CD4-positive, alpha-beta T cell treated with Interleukin-17A for 1 hour (primary cell): Measurements from ENCODE around the gene IAH1.

Source experiments
- DNase-seq: peaks from one replicate; pipeline ENCODE4 v3.0.0-alpha.2; 2020

The IAH1 gene, protein sequence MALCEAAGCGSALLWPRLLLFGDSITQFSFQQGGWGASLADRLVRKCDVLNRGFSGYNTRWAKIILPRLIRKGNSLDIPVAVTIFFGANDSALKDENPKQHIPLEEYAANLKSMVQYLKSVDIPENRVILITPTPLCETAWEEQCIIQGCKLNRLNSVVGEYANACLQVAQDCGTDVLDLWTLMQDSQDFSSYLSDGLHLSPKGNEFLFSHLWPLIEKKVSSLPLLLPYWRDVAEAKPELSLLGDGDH

DNA sequence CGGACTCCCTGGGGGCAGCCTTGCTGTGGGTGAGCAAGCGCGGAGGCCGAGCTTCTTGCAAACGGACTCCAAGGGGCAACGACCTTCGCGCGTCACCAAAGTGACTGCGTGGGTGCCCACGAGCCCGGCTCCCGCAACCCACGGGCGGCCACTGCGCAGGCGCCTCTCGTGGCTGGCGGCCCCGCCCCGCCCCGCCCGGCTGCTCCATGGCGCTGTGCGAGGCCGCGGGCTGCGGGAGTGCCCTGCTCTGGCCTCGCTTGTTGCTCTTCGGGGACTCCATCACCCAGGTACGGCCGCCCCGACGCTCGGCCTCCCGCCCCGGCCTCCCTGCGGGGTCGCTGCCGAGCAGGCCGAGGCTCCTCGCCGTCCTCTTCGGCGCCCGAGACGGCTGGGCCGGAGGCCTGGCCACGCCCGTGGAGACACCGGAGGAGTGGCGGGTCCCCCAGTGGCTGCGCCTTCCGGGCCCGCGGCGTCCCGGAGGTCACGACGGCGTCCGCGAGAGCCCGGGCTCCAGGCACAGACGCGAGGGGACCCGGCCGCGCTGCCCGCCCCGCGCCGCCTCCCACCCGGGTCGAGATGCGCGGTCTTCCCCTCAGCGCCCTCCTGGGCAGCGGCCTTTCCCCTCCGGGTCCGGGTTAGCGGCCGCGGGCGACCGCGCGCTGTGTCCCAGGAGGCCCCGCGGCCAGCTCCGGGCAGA is at the start of gene IAH1:
IAH1 (plus strand) TSS at position 191 of the 697 bp plus-strand sequence; CDS start at position 207, 16 bp downstream.
- peak; percentile 80 for DNase-seq

GRCh38 chr2:9428965-9429577 is 45.3 kb upstream of the IAH1 start:
- no peak for DNase-seq

DNA sequence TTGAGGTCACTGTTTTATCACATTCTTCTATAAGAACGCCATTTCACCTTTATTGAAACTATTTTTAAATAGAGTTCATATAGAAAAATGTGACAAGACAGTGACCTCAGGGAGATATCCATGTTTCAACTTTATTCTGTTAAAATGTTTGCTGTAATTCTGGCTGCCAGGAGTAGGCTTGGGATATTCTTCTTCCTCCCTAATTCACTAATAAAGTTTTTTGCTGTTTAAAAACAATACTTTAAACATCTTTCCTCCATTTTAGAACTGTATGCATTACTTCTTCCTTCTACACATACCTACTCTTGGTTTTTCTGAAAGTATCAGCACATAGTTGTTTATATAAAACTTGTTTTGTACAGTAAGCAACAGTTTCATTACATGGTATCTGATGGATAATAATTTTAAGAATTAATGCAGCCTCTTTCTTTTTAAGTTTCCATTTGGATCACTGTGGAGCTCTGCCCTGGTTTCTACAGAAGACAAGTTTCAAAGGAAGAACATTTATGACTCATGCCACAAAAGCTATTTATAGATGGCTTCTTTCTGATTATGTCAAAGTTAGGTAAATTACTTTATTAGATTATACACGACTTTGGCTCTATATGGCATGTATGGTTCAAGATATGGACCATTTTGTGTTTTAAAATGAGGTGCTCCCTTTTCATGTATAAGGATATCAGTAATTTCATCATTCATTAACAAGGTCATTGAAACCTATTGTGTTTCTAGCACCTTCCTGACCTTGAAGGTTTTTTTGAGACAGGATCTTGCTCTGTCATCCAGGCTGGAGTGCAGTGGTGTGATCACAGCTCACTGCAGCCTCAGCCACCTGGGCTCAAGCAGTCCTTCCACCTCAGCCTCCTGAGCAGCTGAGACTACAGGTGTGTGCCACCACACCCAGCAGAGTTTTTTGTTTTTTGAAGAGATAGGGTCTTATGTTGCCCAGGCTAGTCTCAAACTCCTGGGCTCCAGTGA is 43.7 kb upstream of the IAH1 start:
- DNase-seq, result no peak

DNA sequence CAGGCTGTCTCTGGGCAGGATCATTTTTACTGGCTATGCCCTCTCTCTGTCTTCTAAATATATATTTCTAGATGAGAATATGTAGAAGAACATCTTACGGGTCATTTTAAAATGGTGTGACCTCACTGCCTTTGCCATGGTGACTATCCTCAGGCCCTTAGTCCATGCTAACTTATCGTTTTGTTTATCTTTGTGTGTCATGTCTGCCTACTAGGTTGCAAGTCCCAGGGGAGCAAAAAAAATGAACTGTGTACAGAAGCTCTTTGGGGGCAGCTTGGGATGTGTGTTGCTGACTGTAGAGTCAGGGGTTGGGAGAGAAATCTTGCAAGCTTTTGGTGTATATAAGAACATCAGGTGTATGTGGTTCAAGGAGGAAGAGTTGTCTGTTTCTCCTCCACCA is 39.9 kb upstream of the IAH1 start:
- no peak for DNase-seq

DNA sequence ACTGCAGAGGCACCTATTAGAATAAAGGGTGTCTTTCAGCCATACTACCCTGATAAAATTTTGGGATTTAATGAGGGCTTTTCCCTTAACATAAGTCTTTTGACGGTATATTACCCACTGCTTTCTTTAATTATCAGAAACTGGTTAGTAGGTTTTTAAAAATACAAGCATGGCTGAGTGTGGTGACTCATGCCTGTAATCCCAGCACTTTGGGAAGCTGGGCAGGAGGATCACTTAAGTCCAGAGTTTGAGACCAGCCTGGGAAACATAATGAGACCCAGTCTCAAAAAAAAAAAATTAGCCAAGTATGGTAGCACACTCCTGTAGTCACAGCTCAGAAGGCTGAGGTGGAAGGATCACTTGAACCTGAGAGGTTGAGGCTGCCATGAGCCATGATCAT is 34.8 kb upstream of the IAH1 start:
- DNase-seq, result no peak

GRCh38 chr2:9440058-9440727 is 34.2 kb upstream of the IAH1 start:
- no peak for DNase-seq

DNA sequence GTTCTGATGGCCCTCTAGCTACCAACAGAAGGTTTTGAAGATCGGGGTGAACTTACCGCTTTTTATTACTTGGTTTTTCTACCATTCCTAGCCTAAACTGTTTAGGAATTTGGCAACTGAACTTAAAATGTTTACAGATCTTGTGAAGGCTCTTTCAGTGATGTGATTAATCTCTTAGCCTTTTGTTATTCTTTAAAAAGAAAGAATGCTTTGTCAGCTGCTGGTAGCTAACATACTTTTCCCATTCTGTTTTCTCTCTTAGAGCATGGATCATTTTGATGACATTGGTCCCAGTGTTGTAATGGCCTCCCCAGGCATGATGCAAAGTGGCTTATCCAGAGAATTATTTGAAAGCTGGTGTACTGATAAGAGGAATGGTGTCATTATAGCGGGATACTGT is 32.8 kb upstream of the IAH1 start:
- DNase-seq, result no peak

DNA sequence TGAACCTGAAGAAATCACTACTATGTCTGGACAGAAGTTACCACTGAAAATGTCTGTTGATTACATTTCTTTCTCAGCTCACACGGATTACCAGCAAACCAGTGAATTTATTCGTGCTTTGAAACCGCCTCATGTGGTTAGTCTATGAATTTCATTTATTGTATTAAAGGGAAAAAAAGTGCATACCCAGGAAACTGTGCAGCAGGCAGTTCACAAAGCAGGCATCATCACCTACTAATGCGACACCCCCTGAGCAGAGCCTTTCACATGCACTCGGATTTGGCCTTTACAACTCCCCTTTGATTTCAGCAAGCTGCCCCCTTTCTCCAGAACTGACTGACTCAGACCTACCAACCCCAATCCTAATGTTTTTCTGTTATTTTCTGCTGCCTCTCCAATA is 30.8 kb upstream of the IAH1 start:
- DNase-seq, result no peak

DNA sequence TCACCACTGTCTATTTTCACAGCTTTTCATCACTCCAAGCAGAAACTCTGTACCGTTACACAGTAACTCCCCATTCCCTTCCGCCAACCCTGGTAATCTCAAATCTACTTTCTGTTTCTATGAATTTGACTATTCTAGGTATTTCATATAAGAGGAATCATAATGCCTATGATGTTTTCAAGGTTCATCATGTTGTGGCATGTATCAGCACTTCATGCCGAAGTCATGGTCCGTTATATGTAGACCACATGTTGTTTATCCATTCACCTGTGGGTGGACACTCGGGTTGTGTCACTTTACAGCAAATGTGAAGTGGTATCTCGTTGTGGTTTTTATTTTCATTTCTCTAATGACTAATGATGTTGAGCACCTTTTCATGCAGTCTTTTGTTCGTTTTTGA is 29.3 kb upstream of the IAH1 start:
- peak; percentile 5 for DNase-seq

DNA sequence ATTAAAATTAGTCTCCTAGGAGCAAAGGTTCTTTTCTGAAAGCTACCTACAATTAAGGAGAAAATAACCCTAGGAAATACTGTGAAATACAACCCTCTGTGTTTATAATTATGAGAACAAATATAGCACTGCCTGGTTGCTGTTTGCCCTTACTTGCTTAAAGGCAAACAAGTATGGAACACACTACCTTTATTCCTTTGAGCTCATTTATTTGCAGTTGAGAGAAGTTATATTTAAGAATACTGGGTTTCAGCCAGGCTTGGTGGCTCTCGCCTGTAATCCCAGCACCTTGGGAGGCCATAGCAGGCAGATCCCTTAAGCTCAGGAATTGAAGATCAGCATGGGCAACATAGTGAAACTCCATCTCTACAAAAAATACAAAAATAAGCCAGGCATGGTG is 23.1 kb upstream of the IAH1 start:
- DNase-seq, result no peak

GRCh38 chr2:9460441-9461017 is 13.8 kb upstream of the IAH1 start:
- no peak for DNase-seq

- no peak for DNase-seq
Measured at GRCh38 chr2:9461079-9461478, 13.3 kb upstream of the IAH1 start.

- DNase-seq, result no peak
Measured at GRCh38 chr2:9462313-9462712, 12.0 kb upstream of the IAH1 start.

DNA sequence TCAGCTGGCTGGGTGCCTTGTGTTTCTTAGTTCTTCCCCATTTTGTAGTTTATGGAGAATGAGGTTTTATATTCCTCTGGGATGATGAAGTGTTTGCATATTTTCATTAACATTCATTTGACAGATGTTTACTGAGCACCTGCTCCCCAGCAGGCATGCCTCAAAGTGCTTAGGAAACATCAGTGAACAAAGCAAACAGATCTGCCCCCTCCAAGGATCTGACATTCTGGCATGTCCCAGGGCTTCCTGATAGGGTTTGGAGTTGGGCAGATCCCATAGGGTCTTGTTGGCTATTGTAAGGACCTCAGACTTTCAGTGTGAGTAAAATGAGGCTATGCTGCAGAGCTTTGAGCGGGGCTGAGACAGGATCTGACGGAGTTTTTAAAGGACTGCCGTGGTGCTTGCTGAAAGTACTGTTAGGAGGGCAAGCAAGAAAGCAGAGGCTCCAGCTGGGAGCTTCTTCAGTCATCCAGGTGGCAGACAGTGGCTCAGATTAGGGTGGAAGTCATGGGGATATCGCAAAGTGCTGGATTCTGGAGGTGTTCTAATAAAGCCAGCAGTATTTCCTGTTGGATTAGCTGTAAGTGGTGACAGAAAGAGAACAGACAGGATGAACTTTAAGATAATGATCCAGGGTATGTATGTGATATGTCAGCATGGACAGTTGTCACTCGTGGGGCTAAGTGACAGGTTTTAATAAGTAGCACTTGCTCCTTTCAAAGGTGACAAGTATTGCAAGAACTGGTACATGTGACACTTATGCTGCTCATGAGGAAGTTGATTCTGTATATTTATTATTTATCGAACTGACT is 11.3 kb upstream of the IAH1 start:
- no peak for DNase-seq

GRCh38 chr2:9463698-9464034 is 10.7 kb upstream of the IAH1 start:
- DNase-seq, result no peak

GRCh38 chr2:9465170-9465569 is 9.2 kb upstream of the IAH1 start:
- DNase-seq, result no peak

DNA sequence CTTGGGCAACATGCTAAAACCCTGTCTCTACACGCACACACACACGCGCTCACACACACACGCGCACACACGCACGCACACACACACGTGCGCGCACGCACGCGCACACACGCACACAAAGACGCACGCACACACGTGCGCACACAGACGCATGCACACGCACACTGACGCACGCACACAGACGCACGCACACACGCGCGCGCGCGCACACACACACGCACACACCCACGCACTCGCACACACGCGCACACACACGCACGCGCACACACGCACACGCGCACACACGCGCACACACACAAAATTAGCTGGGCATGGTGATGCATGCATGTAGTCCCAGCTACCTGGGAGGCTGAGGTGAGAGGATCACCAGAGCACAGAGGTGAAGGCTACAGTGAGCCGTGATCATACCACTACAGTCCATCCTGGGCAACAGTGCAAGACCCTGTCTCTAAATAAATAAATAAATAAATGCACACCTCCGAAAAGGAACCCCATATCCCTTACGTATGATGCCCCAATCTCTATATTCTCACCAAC is 8.1 kb upstream of the IAH1 start:
- DNase-seq, result no peak

GRCh38 chr2:9467687-9468086 is 6.7 kb upstream of the IAH1 start:
- DNase-seq, result no peak

- DNase-seq, result no peak
Measured at GRCh38 chr2:9471206-9471605, 3.1 kb upstream of the IAH1 start.

DNA sequence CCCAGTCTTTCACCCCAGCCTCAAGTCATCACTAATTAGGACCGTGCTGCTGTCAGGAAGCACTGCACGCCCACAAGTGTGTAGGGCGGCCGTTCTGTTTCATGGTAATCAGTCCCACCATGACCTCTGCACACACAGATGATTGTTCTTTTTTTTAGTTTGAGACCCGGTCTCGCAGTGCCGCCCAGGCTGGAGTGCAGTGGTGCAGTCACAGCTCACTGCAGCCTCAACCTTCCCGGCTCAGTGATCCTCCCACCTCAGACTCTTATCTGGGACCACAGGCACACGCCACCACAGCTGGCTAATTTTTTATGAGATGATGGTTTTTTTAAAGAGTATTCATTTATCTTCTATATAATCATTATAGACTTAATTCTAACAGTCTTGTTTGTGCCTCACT is 1.8 kb upstream of the IAH1 start:
- DNase-seq, result no peak

- DNase-seq, result peak; percentile 29
Measured at GRCh38 chr2:9473308-9473984, 905 bp upstream of the IAH1 start.
